Measurements from ENCODE around the gene RETN. TPM values are rescaled to one million over a fixed set of nuclear protein-coding genes. Genes with fewer than 3 reads are reported as not detected.
A peak's percentile ranks its signal among the peaks of the same experiment; 100 is the strongest.

RETN gene
- total and polyA plus RNA-seq, 5 donors from 2014 or later, result not detected

GRCh38 chr19:7646426-7646700, 22.5 kb upstream of the RETN start:
- no peaks in the 10 kb centered on the region for H3K27me3 ChIP-seq (ENCODE audit: control insufficient read depth, insufficient read depth, low read length)
- H3K4me1 Mint-ChIP-seq, result peaks cover 0 to 4% (median 1%) of the 10 kb centered on the region in 4 donors
- no peak overlapping the region for H3K4me3 ChIP-seq (ENCODE audit: low read depth, low read length)
- H3K36me3 ChIP-seq (ENCODE audit: control insufficient read depth, insufficient read depth, low read length), result peaks cover 6% of the 10 kb centered on the region
- ATAC-seq (ENCODE audit: low read depth in 2 of 2), result no peak
- no peak for DNase-seq
- H3K9me3 ChIP-seq (ENCODE audit: control insufficient read depth in 2 of 2, low read length in 2 of 2), result no peaks in the 10 kb centered on the region
- H3K27ac ChIP-seq (ENCODE audit: insufficient read depth, low read length, poor library complexity, severe bottlenecking), result no peak overlapping the region
- no peaks in the 10 kb centered on the region for H3K27me3 Mint-ChIP-seq
- no peaks in the 10 kb centered on the region for H3K4me1 ChIP-seq (ENCODE audit: control insufficient read depth, insufficient read depth, low read length, poor library complexity, severe bottlenecking)
- no peaks in the 10 kb centered on the region for H3K9me3 Mint-ChIP-seq
- H3K27ac Mint-ChIP-seq, result no peak overlapping the region
- H3K36me3 Mint-ChIP-seq, result peaks cover 8% of the 10 kb centered on the region
- H3K4me3 Mint-ChIP-seq, result no peak overlapping the region

GRCh38 chr19:7647156-7647555, 21.7 kb upstream of the RETN start:
- no peak for DNase-seq
- peaks cover 4% of the 10 kb centered on the region for H3K4me1 ChIP-seq (ENCODE audit: control insufficient read depth, insufficient read depth, low read length, poor library complexity, severe bottlenecking)
- peaks cover 4 to 5% (median 5%) of the 10 kb centered on the region in 4 donors for H3K4me1 Mint-ChIP-seq
- H3K36me3 ChIP-seq (ENCODE audit: control insufficient read depth, insufficient read depth, low read length), result peaks cover 6% of the 10 kb centered on the region
- peaks cover 8% of the 10 kb centered on the region for H3K36me3 Mint-ChIP-seq
- H3K27me3 Mint-ChIP-seq, result peaks cover 5% of the 10 kb centered on the region
- no peaks in the 10 kb centered on the region for H3K9me3 ChIP-seq (ENCODE audit: control insufficient read depth in 2 of 2, low read length in 2 of 2)
- H3K27ac ChIP-seq (ENCODE audit: insufficient read depth, low read length, poor library complexity, severe bottlenecking), result no peak overlapping the region
- H3K27me3 ChIP-seq (ENCODE audit: control insufficient read depth, insufficient read depth, low read length), result no peaks in the 10 kb centered on the region
- H3K9me3 Mint-ChIP-seq, result no peaks in the 10 kb centered on the region
- no peak overlapping the region for H3K27ac Mint-ChIP-seq
- H3K4me3 Mint-ChIP-seq, result no peak overlapping the region
- no peak overlapping the region for H3K4me3 ChIP-seq (ENCODE audit: low read depth, low read length)
- no peak for ATAC-seq (ENCODE audit: low read depth in 2 of 2)

GRCh38 chr19:7648265-7649014, 20.4 kb upstream of the RETN start:
- Mint-ChIP-seq H3K4me1 (peaks cover 6 to 14% (median 10%) of the 10 kb centered on the region in 4 donors), H3K36me3 (peaks cover 8% of the 10 kb centered on the region), H3K27me3 (peaks cover 8% of the 10 kb centered on the region), H3K9me3 (no peaks in the 10 kb centered on the region), H3K4me3 (no peak overlapping the region), H3K27ac (no peak overlapping the region)
- Histone ChIP-seq H3K27me3 (ENCODE audit: control insufficient read depth, insufficient read depth, low read length) (no peaks in the 10 kb centered on the region), H3K4me1 (ENCODE audit: control insufficient read depth, insufficient read depth, low read length, poor library complexity, severe bottlenecking) (peaks cover 7% of the 10 kb centered on the region), H3K4me3 (ENCODE audit: low read depth, low read length) (no peak overlapping the region), H3K9me3 (ENCODE audit: control insufficient read depth in 2 of 2, low read length in 2 of 2) (no peaks in the 10 kb centered on the region), H3K27ac (ENCODE audit: insufficient read depth, low read length, poor library complexity, severe bottlenecking) (no peak overlapping the region), H3K36me3 (ENCODE audit: control insufficient read depth, insufficient read depth, low read length) (peaks cover 6% of the 10 kb centered on the region)
- ATAC-seq (ENCODE audit: low read depth in 2 of 2) (no peak), DNase-seq (no peak)

- no peak overlapping the region for H3K27ac ChIP-seq (ENCODE audit: insufficient read depth, low read length, poor library complexity, severe bottlenecking)
- no peaks in the 10 kb centered on the region for H3K9me3 ChIP-seq (ENCODE audit: control insufficient read depth in 2 of 2, low read length in 2 of 2)
- ATAC-seq (ENCODE audit: low read depth in 2 of 2) (no peak), DNase-seq (no peak)
- Mint-ChIP-seq H3K36me3 (peaks cover 8% of the 10 kb centered on the region), H3K4me3 (peak overlapping the region in 1 of 4 donors; percentile 41), H3K9me3 (no peaks in the 10 kb centered on the region), H3K27ac (no peak overlapping the region), H3K4me1 (peaks cover 6 to 15% (median 10%) of the 10 kb centered on the region in 4 donors), H3K27me3 (peaks cover 8% of the 10 kb centered on the region)
- H3K4me3 ChIP-seq (ENCODE audit: low read depth, low read length), result no peak overlapping the region
- peaks cover 3% of the 10 kb centered on the region for H3K36me3 ChIP-seq (ENCODE audit: control insufficient read depth, insufficient read depth, low read length)
- H3K27me3 ChIP-seq (ENCODE audit: control insufficient read depth, insufficient read depth, low read length), result no peaks in the 10 kb centered on the region
- peaks cover 7% of the 10 kb centered on the region for H3K4me1 ChIP-seq (ENCODE audit: control insufficient read depth, insufficient read depth, low read length, poor library complexity, severe bottlenecking)
Observed at GRCh38 chr19:7650148-7650547, 18.7 kb upstream of the RETN start.

- peak overlapping the region; percentile 33 to 84 (median 75) for H3K27ac Mint-ChIP-seq
- H3K27me3 Mint-ChIP-seq, result peaks cover 8% of the 10 kb centered on the region
- peaks cover 3% of the 10 kb centered on the region for H3K36me3 Mint-ChIP-seq
- peak; percentile 85 to 87 for ATAC-seq (ENCODE audit: low read depth in 2 of 2)
- no peaks in the 10 kb centered on the region for H3K9me3 ChIP-seq (ENCODE audit: control insufficient read depth in 2 of 2, low read length in 2 of 2)
- H3K36me3 ChIP-seq (ENCODE audit: control insufficient read depth, insufficient read depth, low read length), result no peaks in the 10 kb centered on the region
- peak overlapping the region; percentile 20 to 87 (median 82) for H3K4me3 Mint-ChIP-seq
- H3K4me3 ChIP-seq (ENCODE audit: low read depth, low read length), result peak overlapping the region; percentile 76
- peaks cover 6 to 17% (median 10%) of the 10 kb centered on the region in 4 donors for H3K4me1 Mint-ChIP-seq
- no peaks in the 10 kb centered on the region for H3K9me3 Mint-ChIP-seq
- DNase-seq, result peak; percentile 77 to 85 (median 83)
- H3K4me1 ChIP-seq (ENCODE audit: control insufficient read depth, insufficient read depth, low read length, poor library complexity, severe bottlenecking), result peaks cover 9% of the 10 kb centered on the region
- no peaks in the 10 kb centered on the region for H3K27me3 ChIP-seq (ENCODE audit: control insufficient read depth, insufficient read depth, low read length)
- peak overlapping the region; percentile 9 for H3K27ac ChIP-seq (ENCODE audit: insufficient read depth, low read length, poor library complexity, severe bottlenecking)
Observed at GRCh38 chr19:7652061-7652641, 16.7 kb upstream of the RETN start.

- Histone ChIP-seq H3K27ac (ENCODE audit: insufficient read depth, low read length, poor library complexity, severe bottlenecking) (no peak overlapping the region), H3K4me1 (ENCODE audit: control insufficient read depth, insufficient read depth, low read length, poor library complexity, severe bottlenecking) (peaks cover 20% of the 10 kb centered on the region), H3K36me3 (ENCODE audit: control insufficient read depth, insufficient read depth, low read length) (no peaks in the 10 kb centered on the region), H3K27me3 (ENCODE audit: control insufficient read depth, insufficient read depth, low read length) (no peaks in the 10 kb centered on the region), H3K4me3 (ENCODE audit: low read depth, low read length) (no peak overlapping the region), H3K9me3 (ENCODE audit: control insufficient read depth in 2 of 2, low read length in 2 of 2) (no peaks in the 10 kb centered on the region)
- H3K9me3 Mint-ChIP-seq, result no peaks in the 10 kb centered on the region
- H3K4me1 Mint-ChIP-seq, result peaks cover 12 to 32% (median 22%) of the 10 kb centered on the region in 4 donors
- DNase-seq (no peak), ATAC-seq (ENCODE audit: low read depth in 2 of 2) (no peak)
- no peak overlapping the region for H3K4me3 Mint-ChIP-seq
- peaks cover 8% of the 10 kb centered on the region for H3K27me3 Mint-ChIP-seq
- no peak overlapping the region for H3K27ac Mint-ChIP-seq
- H3K36me3 Mint-ChIP-seq, result no peaks in the 10 kb centered on the region
Observed at GRCh38 chr19:7654401-7654800, 14.4 kb upstream of the RETN start.

GRCh38 chr19:7655581-7655980, 13.3 kb upstream of the RETN start:
- no peaks in the 10 kb centered on the region for H3K36me3 Mint-ChIP-seq
- no peak overlapping the region for H3K27ac Mint-ChIP-seq
- H3K27me3 ChIP-seq (ENCODE audit: control insufficient read depth, insufficient read depth, low read length), result no peaks in the 10 kb centered on the region
- H3K9me3 ChIP-seq (ENCODE audit: control insufficient read depth in 2 of 2, low read length in 2 of 2), result no peaks in the 10 kb centered on the region
- peaks cover 20% of the 10 kb centered on the region for H3K4me1 ChIP-seq (ENCODE audit: control insufficient read depth, insufficient read depth, low read length, poor library complexity, severe bottlenecking)
- no peak for ATAC-seq (ENCODE audit: low read depth in 2 of 2)
- H3K27me3 Mint-ChIP-seq, result peaks cover 8% of the 10 kb centered on the region
- H3K27ac ChIP-seq (ENCODE audit: insufficient read depth, low read length, poor library complexity, severe bottlenecking), result no peak overlapping the region
- no peaks in the 10 kb centered on the region for H3K9me3 Mint-ChIP-seq
- H3K4me3 Mint-ChIP-seq, result no peak overlapping the region
- H3K4me3 ChIP-seq (ENCODE audit: low read depth, low read length), result no peak overlapping the region
- no peak for DNase-seq
- H3K4me1 Mint-ChIP-seq, result peaks cover 12 to 32% (median 22%) of the 10 kb centered on the region in 4 donors
- no peaks in the 10 kb centered on the region for H3K36me3 ChIP-seq (ENCODE audit: control insufficient read depth, insufficient read depth, low read length)

Measured in CD4-positive, CD25-positive, alpha-beta regulatory T cell (primary cell).